HG03565 (cell line): ENCODE results near the gene EGFR.

Source experiments
- ATAC-seq: cut with Tn5 transposase; IDR thresholded peaks from one replicate; pipeline ENCODE4 v1.9.1; 2021; ENCODE audit warnings: mild to moderate bottlenecking, moderate library complexity; ENCODE audit not compliant: unreplicated experiment

The EGFR gene

GRCh38 chr7:55121249-55121648 is 102.4 kb downstream of the EGFR start:
- ATAC-seq: no peak

DNA sequence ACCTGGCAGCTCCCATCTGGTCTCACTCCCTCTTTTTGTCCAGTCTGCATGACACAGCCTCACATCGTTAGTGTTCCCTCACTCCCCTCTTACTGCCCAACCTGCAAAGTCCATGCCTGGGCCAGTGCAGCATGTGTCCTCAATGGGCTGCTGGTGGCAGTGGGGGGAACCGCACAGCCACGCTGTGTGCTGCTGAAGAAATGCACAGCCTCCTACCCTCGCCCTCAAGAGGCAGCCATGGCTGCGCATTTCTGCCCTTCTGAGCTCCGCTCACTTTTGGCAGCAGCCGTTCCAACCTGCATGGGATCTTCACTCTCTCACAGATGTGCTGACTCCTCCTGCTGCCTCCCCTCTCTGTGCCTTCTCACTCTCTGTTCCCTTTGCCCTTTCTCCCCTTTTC is 103.4 kb downstream of the EGFR start:
- ATAC-seq: no peak

DNA sequence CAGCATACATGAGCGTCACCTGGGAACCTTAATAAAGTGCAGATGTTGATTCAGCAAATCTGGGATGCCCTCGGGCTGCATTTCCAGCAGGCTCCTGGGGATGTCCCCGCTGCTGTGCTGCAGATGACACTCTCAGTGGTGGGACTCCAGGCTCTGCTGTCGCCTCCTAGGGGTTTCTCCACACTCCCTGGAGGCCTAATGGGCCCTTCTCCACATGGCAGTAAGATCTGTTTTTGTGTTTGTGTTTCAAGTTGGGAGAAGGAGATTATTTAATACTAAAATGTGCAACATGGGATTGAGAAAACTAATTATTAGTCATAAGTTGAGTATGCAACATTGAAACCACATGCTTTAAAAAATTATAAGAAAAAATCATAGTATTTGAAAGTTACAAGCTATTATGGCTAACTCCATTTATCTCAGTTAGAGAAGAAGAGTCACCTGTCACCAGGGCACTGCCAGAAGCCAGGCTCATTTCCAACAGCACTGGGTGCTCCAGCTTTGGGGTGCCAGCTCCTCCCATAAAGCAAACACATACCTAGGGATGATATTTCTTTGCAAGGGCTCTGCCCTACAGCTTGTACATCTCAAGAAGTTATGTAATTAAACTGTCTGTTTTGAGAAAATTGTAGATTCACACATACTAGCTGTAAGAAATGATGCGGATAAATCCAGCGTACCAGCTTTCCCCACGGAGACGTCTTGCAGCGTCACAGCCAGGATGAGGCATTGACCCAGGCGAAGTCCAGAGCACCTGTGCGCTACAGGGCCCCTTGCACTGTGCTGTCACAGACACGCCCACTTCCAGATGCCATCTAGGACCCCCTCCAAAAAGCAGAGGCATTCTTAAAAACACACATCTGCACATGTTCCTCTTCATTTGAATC is 106.4 kb downstream of the EGFR start:
- no peak for ATAC-seq

GRCh38 chr7:55127135-55127551 is 108.3 kb downstream of the EGFR start:
- no peak for ATAC-seq

- no peak for ATAC-seq
These were observed 108.8 kb downstream of the EGFR start for GRCh38 chr7:55127622-55128081.

GRCh38 chr7:55128693-55129394 is 110.0 kb downstream of the EGFR start:
- ATAC-seq: no peak

DNA sequence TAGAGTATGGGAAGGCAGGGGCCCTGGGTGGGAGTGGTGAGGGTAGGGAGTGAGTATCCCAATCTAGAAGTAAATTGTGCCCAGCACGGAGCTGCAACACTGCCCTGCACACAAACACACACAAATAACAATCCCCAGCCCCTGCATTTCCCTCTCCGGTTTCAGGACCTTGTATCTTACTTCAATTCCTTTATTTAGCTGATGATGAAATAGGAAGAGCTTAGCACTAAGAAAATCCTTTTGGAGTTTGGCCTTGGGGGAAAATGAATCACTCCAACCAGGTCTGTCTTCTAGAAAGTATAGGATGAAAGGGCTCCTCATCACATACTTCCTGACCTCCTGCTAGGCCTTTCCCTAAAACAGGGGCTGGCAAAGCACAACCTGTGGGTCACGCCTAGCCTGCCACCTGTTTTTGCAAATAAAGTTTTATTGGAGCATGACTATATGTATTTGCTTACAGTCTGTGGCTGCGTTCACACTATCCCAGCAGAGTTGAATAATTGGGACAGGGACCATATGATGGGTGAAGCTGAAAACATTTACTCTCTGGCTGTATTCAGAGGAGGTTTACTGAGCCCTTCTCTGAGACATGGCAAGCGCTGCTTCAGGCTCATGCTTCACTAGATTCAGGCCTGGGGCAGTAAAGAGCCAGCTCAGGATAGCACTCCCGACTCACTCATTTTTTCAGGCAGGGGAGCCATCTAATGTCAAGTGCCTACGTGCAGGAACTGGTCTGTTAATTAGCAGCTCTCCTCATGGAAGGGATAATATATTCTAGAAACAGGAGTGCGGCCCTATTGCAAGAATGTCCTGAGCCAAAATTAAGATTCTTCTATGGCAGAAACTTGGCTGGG is 111.0 kb downstream of the EGFR start:
- ATAC-seq: no peak

- ATAC-seq: no peak
These were observed 111.8 kb downstream of the EGFR start for GRCh38 chr7:55130395-55131141.

GRCh38 chr7:55131142-55131929 is 112.5 kb downstream of the EGFR start:
- no peak for ATAC-seq

DNA sequence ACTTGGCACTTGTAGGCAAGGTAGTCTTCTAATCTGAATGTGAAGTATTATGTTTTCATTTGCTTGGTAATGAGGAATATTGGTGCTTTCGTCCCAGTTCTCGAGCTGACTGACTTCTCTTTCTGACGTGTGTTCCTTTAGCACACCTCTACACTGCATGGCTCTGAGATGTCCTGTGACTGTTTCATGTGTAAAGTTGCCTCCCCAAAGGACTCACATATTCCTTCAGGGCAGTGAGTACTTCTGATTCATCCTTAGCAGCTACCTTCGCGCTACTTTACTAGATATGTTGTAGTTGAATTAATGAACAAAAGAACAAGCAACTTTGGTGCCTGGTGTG is 113.7 kb downstream of the EGFR start:
- ATAC-seq: no peak

GRCh38 chr7:55132890-55133551 is 114.2 kb downstream of the EGFR start:
- ATAC-seq: peak; percentile 31

DNA sequence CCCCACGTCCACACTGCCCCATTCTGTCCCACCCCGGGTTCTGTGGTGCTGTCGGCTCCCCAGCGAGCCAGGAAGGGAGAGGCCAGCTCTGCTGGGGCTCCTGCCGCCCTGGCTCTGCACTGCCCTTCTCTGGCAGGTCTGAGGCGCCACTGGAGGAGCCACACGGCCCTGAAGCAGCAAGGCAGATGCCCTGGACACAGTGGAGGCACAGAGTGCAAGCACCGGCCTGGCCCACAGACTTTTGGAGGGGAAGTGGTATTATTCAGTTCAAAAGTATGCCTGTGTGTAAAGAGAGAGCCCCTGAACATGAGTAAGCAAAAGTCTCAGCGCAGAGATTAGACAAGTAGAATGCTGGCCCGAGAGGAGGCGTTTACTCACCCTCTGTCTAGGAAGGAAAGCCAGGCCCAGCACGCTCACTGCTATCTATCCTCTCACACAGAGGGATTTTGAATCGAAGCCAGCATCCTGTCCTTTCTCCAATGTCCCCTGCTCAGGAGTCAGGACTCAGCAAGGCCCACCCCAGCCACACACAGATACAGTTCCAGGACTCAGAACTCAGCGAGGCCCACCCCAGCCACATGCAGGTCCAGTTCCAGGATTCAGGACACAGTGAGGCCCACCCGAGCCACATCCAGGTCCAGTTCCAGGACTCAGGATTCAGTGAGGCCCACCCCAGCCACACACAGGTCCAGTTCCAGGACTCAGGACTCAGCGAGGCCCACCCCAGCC is 115.0 kb downstream of the EGFR start:
- ATAC-seq: no peak

DNA sequence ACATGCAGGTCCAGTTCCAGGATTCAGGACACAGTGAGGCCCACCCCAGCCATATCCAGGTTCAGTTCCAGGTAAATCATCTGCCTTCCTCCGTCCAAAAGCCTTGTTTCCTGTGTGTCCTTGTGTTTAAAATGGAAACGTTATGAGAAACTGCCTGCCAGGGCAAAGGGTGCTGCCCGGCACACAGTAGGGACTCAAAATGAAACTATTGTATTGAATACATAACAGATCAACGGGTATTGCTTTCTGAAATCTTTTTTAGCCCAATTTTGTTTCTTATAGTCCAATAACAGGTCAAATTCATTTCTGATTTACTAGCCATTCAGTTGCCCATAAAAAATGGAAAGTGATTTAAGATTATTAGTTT is 115.5 kb downstream of the EGFR start:
- no peak for ATAC-seq

- no peak for ATAC-seq
These were observed 116.0 kb downstream of the EGFR start for GRCh38 chr7:55134786-55135185.

DNA sequence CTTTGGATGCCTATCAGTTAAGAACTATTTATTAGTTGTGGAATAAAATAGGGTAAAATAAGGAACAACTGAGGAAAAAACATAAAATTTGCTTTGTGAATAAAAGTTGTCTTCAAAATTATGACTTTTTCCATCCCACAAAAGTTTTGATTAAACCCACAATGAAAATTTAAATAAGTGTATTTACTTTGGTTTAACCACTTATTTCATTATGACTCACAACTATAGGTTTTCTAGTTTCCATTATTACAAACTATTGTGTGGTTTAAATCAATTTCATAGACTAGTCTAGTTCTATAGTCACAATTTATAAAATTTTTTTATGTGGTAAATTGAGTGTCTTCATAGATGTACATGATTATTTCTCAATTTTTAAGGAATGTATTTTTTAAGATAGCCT is 116.6 kb downstream of the EGFR start:
- no peak for ATAC-seq

DNA sequence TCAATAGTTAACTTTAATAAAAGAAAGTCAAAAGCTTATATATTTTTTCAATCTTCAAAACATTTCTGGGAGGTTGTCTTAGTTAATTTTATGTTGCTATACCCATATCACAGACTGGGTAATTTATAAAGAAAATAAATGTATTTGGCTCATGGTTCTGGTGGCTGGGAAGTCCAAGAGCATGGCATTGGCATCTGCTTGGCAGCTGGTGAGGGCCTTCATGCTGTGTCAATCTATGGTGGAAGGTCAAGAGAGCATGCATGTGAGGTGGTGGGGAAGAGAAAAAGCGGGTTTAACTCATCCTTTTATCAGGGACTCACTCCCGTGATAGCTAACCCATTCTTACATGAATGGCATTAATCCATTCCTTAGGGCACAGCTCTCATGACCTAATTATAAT is 119.8 kb downstream of the EGFR start:
- ATAC-seq: no peak

GRCh38 chr7:55140221-55140940 is 121.6 kb downstream of the EGFR start:
- ATAC-seq: peak; percentile 98

DNA sequence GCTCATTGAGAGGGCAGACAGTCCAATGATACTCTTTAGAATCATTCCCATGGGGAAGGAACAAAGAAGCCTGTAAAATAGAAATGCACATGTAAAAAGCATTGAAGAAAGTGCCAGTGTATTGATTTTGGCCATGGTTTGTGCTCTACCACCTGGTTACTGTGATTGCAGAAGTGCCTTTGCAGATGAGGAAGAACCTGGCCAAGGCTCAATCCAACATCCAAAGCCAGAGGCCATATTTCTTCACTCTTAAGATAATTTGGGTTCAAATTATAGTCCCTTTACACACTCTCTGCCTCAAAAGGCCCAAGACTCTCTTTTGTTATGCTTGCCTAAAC is 122.1 kb downstream of the EGFR start:
- no peak for ATAC-seq
